GM21737 (cell line): ENCODE data around the gene XRCC4.
"Not testable (repeated sequence)": the region's sequence is repeated elsewhere in the genome, so short reads cannot be mapped to it uniquely, and the experiment has no call there.

Experiments
- ATAC-seq: cut with Tn5 transposase; IDR thresholded peaks from one replicate; pipeline ENCODE4 v1.9.1; 2021; ENCODE audit warnings: mild to moderate bottlenecking, moderate library complexity; ENCODE audit not compliant: unreplicated experiment

The XRCC4 gene

GRCh38 chr5:83076742-83077661 is at the start of gene XRCC4, which contains the start of gene TMEM167A:
Gene XRCC4, plus strand, starts transcription at chr5:83077547. Its CDS starts 27,373 bp downstream, at chr5:83104920.
Gene TMEM167A, minus strand, starts transcription at chr5:83077394. Its CDS starts 71 bp downstream, at chr5:83077323.
- peak; percentile 98 for ATAC-seq

DNA sequence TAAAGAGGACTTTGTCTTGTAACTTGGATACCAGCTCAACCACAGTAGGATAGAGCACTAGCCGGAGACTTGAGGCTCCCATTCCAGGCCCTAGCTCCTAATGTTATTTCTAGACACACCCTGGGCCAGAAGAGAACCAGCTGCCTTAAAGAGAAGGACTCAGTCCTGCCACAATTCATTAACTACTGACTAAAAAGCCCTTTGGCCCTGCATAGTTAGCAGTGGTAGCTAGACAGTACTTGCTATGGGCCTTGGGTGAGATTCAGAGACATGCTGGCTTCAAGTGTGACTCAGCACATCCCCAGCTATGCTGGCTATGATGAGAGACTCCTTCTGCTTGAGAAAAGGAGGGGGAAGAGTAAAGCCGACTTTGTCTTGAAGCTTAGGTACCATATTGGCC is 47.4 kb upstream of the XRCC4 start:
- ATAC-seq, result no peak

DNA sequence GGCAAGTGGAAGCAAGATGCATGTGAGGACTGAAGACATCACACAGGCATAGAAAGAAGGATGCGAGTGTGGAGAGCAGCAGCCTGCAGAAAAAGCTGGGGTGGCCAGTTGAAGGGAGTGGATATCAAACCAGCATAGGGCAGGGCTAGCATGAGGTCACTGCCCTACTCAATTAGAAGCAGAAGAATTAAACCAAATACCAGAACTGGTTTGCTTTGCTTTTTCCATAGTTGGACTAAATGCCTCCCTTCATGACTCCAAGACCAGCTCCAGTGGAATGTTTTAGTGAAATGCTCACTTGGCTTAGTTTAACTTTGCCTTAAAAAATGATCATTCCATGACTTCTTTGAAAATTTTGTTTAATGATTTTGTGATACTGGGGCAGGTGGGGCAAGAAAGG is 46.0 kb upstream of the XRCC4 start:
- ATAC-seq, result no peak

- ATAC-seq, result no peak
Measured at GRCh38 chr5:83034036-83034435, 43.3 kb upstream of the XRCC4 start.

DNA sequence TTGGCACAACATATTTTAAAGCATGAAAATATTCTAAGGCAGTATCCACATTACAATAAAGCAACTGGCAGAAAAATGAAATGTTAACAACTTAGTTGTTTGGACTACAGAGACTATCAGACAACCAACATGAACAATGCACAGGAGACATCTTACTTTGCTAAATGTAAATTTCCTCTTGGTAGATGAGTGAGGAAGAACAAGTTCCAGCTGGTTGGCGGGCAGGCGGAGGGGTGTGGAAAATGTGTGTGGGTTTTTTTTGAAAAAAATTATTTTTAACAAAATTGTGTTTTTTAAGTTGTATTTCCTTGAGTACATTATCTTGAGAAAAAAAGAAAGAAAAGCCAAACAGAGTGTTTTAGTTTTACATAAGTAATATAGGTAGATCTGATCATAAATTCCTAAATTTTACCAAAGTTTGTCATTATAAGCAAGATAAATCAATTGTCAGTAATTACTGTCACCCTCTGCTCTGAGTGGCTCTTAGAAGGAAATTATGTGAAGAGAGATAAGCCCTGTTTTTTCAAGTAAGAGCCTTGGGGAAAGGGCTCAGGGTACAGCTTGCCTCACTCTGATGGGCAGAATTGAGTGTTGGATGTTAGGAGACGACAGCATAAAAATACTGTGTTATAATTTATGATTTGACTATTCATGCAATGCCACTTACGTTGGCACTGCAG is 42.7 kb upstream of the XRCC4 start:
- ATAC-seq, result no peak

- ATAC-seq, result no peak
Measured at GRCh38 chr5:83035373-83036100, 41.8 kb upstream of the XRCC4 start.

DNA sequence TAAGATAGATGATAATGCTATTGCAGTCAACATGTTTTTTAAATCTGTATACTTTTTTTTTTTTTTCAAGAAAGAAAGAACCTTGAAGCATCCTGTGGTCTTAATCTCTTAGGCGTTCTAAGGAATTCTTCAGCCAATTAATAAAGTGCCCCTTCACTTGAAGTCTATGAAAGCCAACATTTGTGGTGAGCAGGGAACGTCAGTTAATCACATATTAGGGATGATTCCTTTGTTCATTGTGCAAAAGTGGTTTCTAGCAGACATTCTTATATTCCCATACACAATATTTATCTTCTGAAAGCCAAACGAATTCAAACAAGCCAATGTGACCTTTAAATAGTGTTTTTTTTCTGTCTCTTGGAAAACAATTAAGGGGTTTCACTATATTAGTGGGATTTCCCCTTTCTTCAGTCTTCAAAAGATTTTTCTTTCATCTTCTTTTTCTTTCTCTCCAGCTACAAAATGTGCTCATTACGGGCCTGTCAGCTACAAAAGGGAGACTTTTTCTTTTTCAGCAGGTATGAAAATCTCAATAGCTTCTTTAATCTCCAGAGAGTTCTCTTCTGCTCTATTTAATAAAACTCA is 40.3 kb upstream of the XRCC4 start:
- ATAC-seq, result no peak

DNA sequence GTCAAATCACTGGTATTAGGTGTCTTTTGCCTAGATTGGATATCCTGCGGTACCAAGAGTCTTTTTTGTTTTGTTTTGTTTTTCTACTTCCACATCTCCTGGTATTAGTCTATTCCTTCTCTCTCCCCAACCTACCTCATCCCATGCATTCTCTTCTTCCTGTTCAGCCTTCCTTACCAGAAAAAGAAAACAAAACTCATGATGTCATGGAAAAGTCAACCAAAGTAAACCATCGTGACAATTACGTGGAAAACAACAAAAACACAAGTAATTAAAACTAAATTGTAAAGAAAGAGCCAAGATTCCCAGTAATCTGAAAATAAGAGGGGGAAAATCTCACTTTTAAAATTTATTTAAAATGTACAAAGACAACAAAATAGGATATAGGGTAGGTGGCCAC is 38.4 kb upstream of the XRCC4 start:
- ATAC-seq, result no peak

GRCh38 chr5:83042507-83042906 is 34.8 kb upstream of the XRCC4 start:
- ATAC-seq, result no peak

- ATAC-seq, result no peak
Measured at GRCh38 chr5:83044926-83045325, 32.4 kb upstream of the XRCC4 start.

DNA sequence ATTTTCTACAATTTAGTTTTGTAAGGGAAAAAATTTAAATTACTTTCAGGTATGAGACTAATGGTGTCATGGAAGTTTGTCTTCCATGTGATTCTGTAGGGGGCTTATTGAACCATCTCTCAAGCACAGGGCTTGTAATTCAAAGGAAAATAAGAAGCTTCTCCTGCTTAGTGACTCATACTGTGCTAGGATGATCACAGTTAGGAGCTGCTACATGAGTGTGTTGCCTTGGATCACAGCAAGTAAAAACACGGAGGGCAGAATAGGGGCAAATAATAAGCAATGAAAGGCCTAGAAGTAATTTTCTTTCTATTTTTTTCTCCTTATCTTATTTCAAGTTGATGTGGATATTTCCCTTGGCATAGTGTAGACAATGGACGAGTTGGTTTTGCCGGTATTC is 29.1 kb upstream of the XRCC4 start:
- ATAC-seq, result no peak

GRCh38 chr5:83048811-83049210 is 28.5 kb upstream of the XRCC4 start:
- no peak for ATAC-seq

DNA sequence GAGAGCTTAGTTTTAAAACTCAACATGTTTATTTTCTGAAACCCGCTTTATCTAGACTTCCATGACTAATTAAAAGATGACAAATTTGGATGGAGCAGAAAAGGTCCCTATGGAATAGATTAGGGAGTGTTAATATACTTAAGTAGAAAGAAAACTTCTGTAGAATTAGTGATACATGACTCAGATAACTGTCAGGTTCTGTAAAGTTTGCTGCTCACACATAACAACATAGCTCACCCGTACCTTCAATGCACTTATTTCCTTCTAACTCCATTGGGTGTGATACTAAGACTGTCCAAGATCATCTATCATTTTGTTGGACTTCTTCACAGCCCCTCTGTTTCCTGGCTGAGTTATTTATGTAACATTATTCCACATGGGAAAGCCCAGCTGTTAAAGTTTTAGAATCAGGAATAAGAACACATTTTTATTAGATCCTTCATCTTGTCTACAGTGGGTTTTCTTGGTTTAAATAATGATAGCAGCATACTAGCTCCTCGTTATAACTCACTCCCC is 27.9 kb upstream of the XRCC4 start:
- no peak for ATAC-seq

DNA sequence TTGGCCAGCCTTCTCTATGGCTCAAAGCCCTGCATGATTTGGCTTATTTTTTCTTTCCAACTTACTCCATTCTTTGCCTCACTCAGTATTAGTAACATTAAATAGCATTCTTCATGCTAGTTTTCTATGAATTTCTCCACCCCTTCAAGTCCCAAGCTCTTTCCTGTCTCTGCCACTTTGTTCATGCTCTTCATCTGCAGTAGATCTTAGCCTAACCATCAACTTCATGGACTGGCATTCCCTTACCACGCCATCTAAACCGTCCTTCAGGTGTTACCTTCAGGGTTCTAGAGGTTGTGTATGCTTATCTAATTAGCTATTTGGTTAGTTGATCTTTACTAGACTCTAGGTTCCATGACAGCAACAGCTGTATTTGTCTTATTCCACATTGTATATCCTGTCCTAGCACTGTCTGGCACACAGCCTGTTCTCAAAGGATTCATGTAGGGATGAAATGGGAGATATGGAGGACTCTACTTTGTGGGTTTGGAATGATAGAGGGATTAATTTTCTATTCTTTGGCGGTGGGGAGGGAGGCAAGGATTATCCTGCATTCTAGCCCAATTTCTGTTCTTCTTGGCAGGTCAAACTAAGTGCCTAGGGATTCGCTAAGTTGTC is 26.5 kb upstream of the XRCC4 start:
- ATAC-seq, result no peak

DNA sequence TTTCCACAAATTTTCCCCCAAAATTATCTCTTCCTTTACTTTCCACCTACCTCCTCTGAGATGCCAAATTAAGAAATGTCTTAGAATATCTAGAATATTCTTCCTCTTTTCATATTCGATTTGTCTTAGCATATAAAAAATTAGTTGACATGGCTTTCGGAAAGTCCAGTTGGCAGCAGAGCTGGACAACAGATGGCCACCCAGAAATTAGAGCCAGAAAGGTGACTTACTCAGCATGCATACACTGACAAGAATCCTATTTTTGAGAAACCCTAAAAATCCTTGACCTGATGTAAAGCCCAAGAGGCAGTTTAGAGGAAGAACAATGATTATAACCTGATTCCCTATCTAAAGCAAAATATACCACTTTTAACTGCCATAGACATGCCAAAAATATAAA is 22.2 kb upstream of the XRCC4 start:
- ATAC-seq, result no peak

DNA sequence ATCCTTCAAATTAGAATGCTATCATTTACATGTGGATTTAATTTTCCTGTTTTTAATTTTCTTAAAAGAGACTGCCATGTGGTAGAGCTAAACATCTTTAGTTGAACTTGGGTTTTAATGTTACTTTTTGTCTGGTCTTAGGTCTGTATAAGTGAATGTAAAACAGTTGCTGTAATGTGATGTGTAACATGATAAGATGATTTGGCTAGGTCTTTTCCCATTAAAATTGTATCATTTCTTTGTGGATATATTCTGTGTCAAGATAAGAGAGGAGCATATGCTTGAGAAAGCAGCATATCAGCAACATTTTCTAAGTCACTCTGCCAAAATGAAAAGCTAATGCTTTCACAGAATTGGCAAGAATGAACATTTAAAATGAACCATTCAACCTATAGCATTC is 18.6 kb upstream of the XRCC4 start:
- no peak for ATAC-seq

DNA sequence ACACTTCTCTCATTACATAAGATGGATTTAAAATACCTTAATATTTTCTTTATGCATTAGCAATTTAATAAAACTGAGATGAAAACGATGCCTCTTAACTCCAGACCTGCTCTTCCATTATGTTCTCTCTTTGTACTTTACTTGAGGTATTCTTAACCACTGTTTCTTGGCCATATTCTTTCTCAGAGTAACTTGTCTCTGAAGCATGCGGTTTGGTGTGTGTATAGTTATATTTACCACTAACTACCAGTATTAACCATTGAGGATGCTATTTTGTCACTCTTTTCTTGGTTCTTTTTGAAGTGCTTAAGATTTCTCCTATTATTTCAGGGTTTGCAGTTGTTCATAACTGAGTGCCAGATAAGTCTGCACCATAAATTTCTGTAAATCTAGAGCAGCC is 18.0 kb upstream of the XRCC4 start:
- ATAC-seq, result no peak

- no peak for ATAC-seq
Measured at GRCh38 chr5:83066548-83067110, 10.7 kb upstream of the XRCC4 start.

DNA sequence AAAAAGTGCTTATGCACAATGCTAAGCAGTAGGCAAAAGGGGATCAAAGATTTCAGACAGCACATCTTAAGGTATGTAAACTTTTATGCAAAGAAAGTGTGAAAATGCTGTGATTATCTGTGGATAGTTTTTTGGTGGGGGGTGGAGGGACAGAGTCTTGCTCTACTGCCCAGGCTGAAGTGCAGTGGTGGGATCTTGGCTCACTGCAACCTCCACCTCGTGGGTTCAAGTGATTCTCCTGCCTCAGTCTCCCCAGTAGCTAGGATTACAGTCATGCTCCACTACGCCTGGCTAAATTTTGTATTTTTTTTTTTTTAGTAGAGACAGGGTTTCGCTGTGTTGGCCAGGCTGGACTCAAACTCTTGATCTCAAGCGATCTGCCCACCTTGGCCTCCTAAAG is 10.0 kb upstream of the XRCC4 start:
- not testable (repeated sequence) for ATAC-seq
